GM12891 (cell line): ENCODE data around the gene NECTIN2.

Source experiments
- DNase-seq: peaks from one replicate; pipeline ENCODE4 v3.0.0; 2011; ENCODE audit warnings: low spot score; ENCODE audit not compliant: insufficient read length
- FAIRE-seq: peaks from 2 replicates; lab custom pipeline; 2011; peaks lifted over from hg19 to GRCh38; lab: Jason Lieb, UNC
- PAX5 ChIP-seq: IDR thresholded peaks from 2 replicates; pipeline ENCODE4 v1.6.1; 2011; ENCODE audit warnings: low read length, moderate library complexity, mild to moderate bottlenecking; ENCODE audit not compliant: insufficient read depth, severe bottlenecking
- POLR2A ChIP-seq: IDR thresholded peaks from 2 replicates; pipeline ENCODE4 v1.6.1; 2011; ENCODE audit warnings: low read depth, low read length, control low read depth
- POLR2AphosphoS5 ChIP-seq: IDR thresholded peaks from 2 replicates; pipeline ENCODE4 v1.6.1; 2011; ENCODE audit warnings: low read depth, low read length, control low read depth
- POU2F2 ChIP-seq: IDR thresholded peaks from 2 replicates; pipeline ENCODE4 v1.6.1; 2011; ENCODE audit warnings: low read depth, mild to moderate bottlenecking, control low read depth, low read length, moderate library complexity
- SPI1 ChIP-seq: IDR thresholded peaks from 2 replicates; pipeline ENCODE4 v1.6.1; 2011; ENCODE audit warnings: low read depth, low read length, control low read depth
- TAF1 ChIP-seq: IDR thresholded peaks from 2 replicates; pipeline ENCODE4 v1.6.1; 2011; ENCODE audit warnings: low read depth, low read length, control low read depth

NECTIN2 gene

DNA sequence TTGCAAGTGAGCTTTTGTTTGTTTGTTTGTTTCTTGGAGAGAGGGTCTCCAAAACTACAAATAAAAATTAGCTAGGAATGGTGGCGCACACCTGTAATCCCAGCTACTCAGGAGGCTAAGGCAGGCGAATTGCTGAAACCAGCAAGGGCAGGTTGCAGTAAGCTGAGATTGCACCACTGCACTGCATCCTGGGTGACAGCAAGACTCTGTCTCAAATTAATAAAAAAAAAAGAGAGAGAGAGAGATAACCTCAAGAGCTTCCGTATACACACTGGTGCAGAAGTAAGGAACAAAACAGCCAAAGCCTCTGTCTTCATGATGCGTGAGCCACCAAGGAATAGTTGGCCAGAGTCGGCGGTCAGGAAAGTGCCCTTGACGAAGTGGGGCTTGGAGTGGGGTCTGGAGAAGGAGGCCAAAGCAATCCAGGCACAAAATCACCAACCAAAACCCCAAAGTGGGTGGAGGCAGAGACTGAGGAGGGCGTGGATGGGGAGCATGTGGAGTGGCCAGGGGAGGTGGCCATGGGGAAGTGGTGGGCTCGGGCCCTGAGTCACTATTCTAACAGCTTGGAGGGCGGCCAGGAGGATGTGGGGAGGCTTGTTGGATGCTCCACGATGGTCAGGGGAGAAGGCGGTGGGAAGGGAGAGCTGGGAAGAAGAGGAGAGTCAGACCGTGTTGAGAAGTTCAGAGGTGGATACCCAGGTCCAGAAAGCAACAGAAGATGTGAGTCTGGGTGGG, 23.8 kb downstream of the NECTIN2 start:
- DNase-seq = no peak
- FAIRE-seq = no peak
- no peak for TF ChIP-seq POU2F2
- no peak for TF ChIP-seq POLR2A

DNA sequence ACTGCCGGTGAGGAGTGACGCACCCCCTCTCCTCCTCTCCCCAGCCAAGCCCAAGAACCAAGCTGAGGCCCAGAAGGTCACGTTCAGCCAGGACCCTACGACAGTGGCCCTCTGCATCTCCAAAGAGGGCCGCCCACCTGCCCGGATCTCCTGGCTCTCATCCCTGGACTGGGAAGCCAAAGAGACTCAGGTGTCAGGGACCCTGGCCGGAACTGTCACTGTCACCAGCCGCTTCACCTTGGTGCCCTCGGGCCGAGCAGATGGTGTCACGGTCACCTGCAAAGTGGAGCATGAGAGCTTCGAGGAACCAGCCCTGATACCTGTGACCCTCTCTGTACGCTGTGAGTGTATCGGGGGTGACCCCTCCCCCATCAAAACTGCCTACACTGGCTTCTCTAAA, 25.7 kb downstream of the NECTIN2 start:
- no peak for FAIRE-seq
- DNase-seq = no peak
- no peak for TF ChIP-seq POLR2A
- no peak for TF ChIP-seq POU2F2
- no peak for TF ChIP-seq SPI1
- TF ChIP-seq PAX5 = no peak
- no peak for TF ChIP-seq POLR2AphosphoS5
- TF ChIP-seq TAF1 = no peak

DNA sequence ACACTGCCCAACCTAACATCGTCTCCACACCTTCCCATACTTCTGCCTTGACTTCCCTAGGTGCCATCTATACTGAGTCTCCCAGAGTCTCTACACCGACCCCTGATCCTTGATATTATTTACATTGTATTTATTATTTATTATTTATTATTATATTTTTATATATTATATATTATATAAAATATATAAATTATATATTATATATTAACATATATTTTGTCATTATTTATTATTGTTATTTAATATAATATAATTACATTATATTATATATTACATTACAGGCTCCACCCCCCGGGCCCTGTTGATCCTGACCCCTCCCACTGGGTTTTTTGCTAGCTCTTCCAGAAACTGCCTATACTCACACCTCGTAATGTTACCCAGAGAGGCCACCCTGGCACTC, 26.6 kb downstream of the NECTIN2 start:
- FAIRE-seq (no peak), DNase-seq (no peak)

DNA sequence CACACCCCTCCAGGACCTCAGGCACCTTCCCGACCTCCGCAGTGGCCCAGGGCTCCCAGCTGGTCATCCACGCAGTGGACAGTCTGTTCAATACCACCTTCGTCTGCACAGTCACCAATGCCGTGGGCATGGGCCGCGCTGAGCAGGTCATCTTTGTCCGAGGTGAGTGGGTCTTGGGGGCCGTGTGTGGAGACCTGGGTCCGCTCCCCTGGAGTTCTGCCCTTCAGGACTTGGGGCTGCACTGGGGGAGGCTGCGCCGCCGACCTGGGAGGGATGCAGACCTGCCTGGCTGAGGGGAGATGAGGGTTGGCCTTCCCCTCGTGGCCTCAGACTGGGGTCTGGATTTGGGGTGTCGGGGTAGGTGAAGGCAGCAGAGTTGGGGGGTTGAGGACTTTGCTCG, 28.2 kb downstream of the NECTIN2 start:
- no peak for FAIRE-seq
- no peak for DNase-seq
- no peak for TF ChIP-seq POU2F2
- no peak for TF ChIP-seq SPI1
- TF ChIP-seq PAX5 = no peak
- no peak for TF ChIP-seq POLR2A
- no peak for TF ChIP-seq POLR2AphosphoS5

More for the DNA sequence above, 26.6 kb downstream of the NECTIN2 start:
- TF ChIP-seq SPI1 (no peak), POLR2AphosphoS5 (no peak), POU2F2 (no peak), TAF1 (no peak), PAX5 (no peak), POLR2A (no peak)

DNA sequence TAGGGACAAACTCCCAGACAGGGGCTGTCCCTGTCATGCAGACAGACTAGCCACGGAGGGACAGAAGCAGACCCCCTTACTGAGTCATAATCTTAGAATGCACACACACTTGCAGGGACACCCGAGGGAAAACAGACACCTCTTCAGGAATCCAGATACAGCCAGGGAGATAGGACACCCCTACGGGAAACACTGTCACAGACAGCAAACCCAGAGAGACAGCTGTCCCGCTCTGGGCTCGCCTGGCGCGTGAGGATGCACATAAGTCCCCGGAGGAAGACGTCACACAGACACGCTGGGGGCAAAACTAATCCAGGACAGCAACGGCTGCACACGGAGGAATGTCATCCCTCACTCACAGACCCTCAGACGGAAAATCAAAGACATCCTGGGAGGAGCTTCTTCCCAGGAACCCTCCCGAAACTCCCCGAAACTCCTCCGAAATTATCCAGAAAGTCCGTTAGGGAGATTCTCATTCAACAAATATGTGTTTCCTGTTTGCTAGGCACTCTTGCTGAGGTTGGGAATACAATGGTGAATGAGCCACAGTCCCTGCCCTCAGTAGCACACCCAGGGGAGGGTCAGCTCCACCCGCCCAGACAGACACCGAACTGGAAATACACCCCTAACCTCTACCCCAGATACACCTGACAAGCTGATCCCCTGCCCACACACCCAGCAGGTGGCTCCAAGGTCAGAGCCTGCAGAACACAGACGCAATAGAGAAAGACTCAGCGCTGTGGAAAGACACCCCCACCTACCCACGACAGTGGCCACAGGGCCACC, 29.8 kb downstream of the NECTIN2 start:
- DNase-seq (no peak), FAIRE-seq (no peak)
- TF ChIP-seq TAF1 (no peak), SPI1 (no peak), PAX5 (no peak), POLR2A (no peak), POLR2AphosphoS5 (no peak), POU2F2 (no peak)

DNA sequence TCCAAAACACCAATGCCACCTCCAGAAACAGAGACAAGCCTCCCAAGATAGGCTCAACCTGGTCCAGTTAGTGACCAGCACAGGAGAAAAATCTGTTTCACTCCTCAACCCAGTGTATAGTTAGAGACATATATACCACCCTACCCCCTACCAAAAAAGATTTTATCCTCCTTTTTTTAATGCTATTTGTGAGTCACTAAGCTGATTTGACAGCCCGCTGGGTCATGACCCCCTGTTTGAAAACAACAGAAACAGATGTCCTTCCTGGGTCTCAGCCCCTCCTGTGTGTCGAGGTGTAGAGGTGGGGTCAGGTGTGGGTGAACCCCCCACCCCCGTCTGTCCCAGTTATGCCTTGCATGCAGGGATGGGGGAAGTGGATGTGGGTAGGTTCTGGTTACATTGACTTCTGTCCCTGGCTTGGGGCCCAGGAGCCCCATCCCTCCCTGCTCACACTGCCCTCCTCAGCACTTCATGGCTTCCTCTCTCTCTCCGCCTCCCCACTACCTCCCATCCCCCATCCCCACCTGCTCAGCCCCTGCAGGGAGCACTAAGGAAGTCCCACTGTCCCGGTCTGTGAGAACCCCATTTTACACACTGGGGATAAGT, 30.9 kb downstream of the NECTIN2 start:
- DNase-seq = no peak
- FAIRE-seq = no peak
- TF ChIP-seq SPI1 (no peak), TAF1 (no peak), POLR2AphosphoS5 (no peak), POU2F2 (no peak), POLR2A (no peak), PAX5 (no peak)

DNA sequence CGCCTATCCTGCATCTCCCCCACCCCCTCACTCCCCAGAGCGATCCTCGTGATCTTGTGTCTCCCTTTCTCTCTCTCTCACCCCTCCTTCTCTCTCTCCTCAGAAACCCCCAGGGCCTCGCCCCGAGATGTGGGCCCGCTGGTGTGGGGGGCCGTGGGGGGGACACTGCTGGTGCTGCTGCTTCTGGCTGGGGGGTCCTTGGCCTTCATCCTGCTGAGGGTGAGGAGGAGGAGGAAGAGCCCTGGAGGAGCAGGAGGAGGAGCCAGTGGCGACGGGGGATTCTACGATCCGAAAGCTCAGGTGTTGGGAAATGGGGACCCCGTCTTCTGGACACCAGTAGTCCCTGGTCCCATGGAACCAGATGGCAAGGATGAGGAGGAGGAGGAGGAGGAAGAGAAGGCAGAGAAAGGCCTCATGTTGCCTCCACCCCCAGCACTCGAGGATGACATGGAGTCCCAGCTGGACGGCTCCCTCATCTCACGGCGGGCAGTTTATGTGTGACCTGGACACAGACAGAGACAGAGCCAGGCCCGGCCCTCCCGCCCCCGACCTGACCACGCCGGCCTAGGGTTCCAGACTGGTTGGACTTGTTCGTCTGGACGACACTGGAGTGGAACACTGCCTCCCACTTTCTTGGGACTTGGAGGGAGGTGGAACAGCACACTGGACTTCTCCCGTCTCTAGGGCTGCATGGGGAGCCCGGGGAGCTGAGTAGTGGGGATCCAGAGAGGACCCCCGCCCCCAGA, 32.2 kb downstream of the NECTIN2 start:
- DNase-seq = no peak
- no peak for FAIRE-seq
- TF ChIP-seq SPI1 (no peak), POU2F2 (no peak), TAF1 (no peak), POLR2AphosphoS5 (no peak), POLR2A (no peak), PAX5 (no peak)

DNA sequence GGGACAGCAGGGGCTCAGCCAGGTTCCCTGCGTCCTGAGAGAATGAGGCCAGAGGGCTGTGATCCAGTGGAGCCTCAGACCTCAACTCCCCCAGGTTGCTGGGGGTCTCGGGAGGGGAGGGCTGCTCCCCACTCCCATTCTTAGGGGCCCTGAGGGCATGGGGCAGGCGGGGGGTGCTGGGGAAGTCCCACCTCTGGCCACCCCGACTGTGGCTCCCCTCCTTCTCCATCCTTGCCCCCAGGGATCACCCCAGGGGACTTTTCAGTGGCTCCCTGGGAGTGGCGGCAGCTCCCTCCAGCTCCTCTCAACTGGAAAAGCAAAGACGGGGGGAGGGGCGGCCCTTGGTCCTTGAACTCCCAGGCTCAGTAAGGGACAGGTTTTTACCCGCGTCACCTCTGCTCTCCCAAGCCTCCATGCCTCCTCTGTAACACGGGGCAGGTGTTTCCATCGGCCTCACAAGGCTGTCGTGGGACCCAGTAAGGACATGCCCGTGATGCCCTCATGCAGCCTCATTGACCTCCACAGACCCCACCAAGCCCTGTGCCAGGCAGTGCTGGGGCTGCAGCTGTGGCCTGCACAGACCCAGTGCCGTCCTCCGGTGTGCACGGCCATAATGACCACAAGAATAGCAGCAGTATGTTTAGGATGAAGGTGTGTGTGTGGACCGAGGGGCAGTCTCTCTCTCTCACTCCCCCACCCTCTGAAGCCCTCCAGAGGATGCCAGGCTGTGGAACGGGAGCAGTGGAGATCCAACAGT, 33.4 kb downstream of the NECTIN2 start:
- no peak for DNase-seq
- no peak for FAIRE-seq
- TF ChIP-seq SPI1 = no peak
- no peak for TF ChIP-seq POU2F2
- TF ChIP-seq POLR2A = no peak
- no peak for TF ChIP-seq TAF1
- TF ChIP-seq PAX5 = no peak
- TF ChIP-seq POLR2AphosphoS5 = no peak
